ENCODE results near the gene USP6. TPM values are rescaled to one million over a fixed set of nuclear protein-coding genes. Genes with fewer than 3 reads are reported as not detected.
"Not testable (repeated sequence)": the region's sequence is repeated elsewhere in the genome, so short reads cannot be mapped to it uniquely, and the experiment has no call there.

The USP6 gene
- total RNA-seq, 1 experiment from 2014 or later: 0.20 TPM

- ATAC-seq; H3K4me1 Mint-ChIP-seq; H3K27me3 Mint-ChIP-seq (ENCODE audit: low read depth); CTCF ChIA-PET; H3K27ac Mint-ChIP-seq; H3K9me3 Mint-ChIP-seq; H3K36me3 Mint-ChIP-seq; H3K4me3 Mint-ChIP-seq; DNase-seq (ENCODE audit: low spot score): not testable (repeated sequence)
- POLR2A ChIA-PET: interaction anchor here (0.6 kb wide), 1 partner anchor 263 kb away, joined by 4 read pairs; no protein-coding TSS in a partner anchor
These were observed 14.9 kb downstream of the USP6 start for GRCh38 chr17:5130687-5131086.

- TF ChIP-seq CBFB (CRISPR knock-in tag; IDR thresholded peaks at IDR 0.05; ENCODE audit: low read depth) (no peak), ELF4 (CRISPR knock-in tag; IDR thresholded peaks at IDR 0.05; ENCODE audit: low read depth) (no peak), NFYB (CRISPR knock-in tag; conservative IDR thresholded peaks at IDR 0.05; ENCODE audit: low read depth) (no peak), KAT7 (CRISPR knock-in tag; IDR thresholded peaks at IDR 0.05; ENCODE audit: borderline replicate concordance) (no peak), TCF7 (CRISPR knock-in tag; IDR thresholded peaks at IDR 0.05; ENCODE audit: low read depth) (no peak), PRRX2 (CRISPR knock-in tag; IDR thresholded peaks at IDR 0.05) (no peak), SP1 (CRISPR knock-in tag; conservative IDR thresholded peaks at IDR 0.05) (no peak), FOXP1 (CRISPR knock-in tag; IDR thresholded peaks at IDR 0.05; ENCODE audit: borderline replicate concordance) (no peak), NR1H2 (CRISPR knock-in tag; IDR thresholded peaks at IDR 0.05) (no peak), ZNF423 (CRISPR knock-in tag; IDR thresholded peaks at IDR 0.05) (no peak), JUN (CRISPR knock-in tag; IDR thresholded peaks at IDR 0.05) (no peak), ETV6 (CRISPR knock-in tag; IDR thresholded peaks at IDR 0.05) (no peak), ATF3 (CRISPR knock-in tag; conservative IDR thresholded peaks at IDR 0.05) (no peak), ZNF532 (CRISPR knock-in tag; IDR thresholded peaks at IDR 0.05; ENCODE audit: borderline replicate concordance) (no peak), ZNF396 (CRISPR knock-in tag; IDR thresholded peaks at IDR 0.05; ENCODE audit: borderline replicate concordance) (no peak), TP53 (CRISPR knock-in tag; IDR thresholded peaks at IDR 0.05) (no peak), ZNF671 (CRISPR knock-in tag; IDR thresholded peaks at IDR 0.05) (no peak), HMGXB4 (CRISPR knock-in tag; IDR thresholded peaks at IDR 0.05) (no peak)
- TF ChIP-seq, protein P1, sequence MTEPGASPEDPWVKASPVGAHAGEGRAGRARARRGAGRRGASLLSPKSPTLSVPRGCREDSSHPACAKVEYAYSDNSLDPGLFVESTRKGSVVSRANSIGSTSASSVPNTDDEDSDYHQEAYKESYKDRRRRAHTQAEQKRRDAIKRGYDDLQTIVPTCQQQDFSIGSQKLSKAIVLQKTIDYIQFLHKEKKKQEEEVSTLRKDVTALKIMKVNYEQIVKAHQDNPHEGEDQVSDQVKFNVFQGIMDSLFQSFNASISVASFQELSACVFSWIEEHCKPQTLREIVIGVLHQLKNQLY (CRISPR knock-in tag; IDR thresholded peaks at IDR 0.05): no peak
- TF ChIP-seq, protein P2, sequence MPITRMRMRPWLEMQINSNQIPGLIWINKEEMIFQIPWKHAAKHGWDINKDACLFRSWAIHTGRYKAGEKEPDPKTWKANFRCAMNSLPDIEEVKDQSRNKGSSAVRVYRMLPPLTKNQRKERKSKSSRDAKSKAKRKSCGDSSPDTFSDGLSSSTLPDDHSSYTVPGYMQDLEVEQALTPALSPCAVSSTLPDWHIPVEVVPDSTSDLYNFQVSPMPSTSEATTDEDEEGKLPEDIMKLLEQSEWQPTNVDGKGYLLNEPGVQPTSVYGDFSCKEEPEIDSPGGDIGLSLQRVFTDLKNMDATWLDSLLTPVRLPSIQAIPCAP (CRISPR knock-in tag; IDR thresholded peaks at IDR 0.05): no peak
- ChIA-PET CTCF (interaction anchor here (1.1 kb wide), 1 partner anchor 107 kb away, joined by 3 read pairs; no protein-coding TSS in a partner anchor), POLR2A (interaction anchor here (0.6 kb wide), 1 partner anchor 262 kb away, joined by 4 read pairs; no protein-coding TSS in a partner anchor)
- ATAC-seq: no peak
- no peaks in the 10 kb centered on the region for H3K9me3 Mint-ChIP-seq
- no peaks in the 10 kb centered on the region for H3K4me1 Mint-ChIP-seq
- no peak for DNase-seq (ENCODE audit: low spot score)
- H3K36me3 Mint-ChIP-seq: no peaks in the 10 kb centered on the region
- H3K4me3 Mint-ChIP-seq: no peak overlapping the region
- H3K27me3 Mint-ChIP-seq (ENCODE audit: low read depth): no peaks in the 10 kb centered on the region; the same call in 1 of the 2 replicates
- no peak overlapping the region for H3K27ac Mint-ChIP-seq
These were observed 15.4 kb downstream of the USP6 start for GRCh38 chr17:5131146-5131715.

GRCh38 chr17:5131799-5132502 lies 16.1 kb downstream of the USP6 start:
- H3K9me3 Mint-ChIP-seq; H3K36me3 Mint-ChIP-seq; ATAC-seq; DNase-seq (ENCODE audit: low spot score); H3K27ac Mint-ChIP-seq; H3K27me3 Mint-ChIP-seq (ENCODE audit: low read depth); H3K4me3 Mint-ChIP-seq; H3K4me1 Mint-ChIP-seq; POLR2A ChIA-PET: not testable (repeated sequence)
- CTCF ChIA-PET: interaction anchor here (1.1 kb wide), 1 partner anchor 106 kb away, joined by 3 read pairs; no protein-coding TSS in a partner anchor

- CTCF ChIA-PET; H3K9me3 Mint-ChIP-seq; H3K27me3 Mint-ChIP-seq (ENCODE audit: low read depth); DNase-seq (ENCODE audit: low spot score); H3K27ac Mint-ChIP-seq; H3K36me3 Mint-ChIP-seq; H3K4me3 Mint-ChIP-seq; POLR2A ChIA-PET; H3K4me1 Mint-ChIP-seq; ATAC-seq: not testable (repeated sequence)
These were observed 16.8 kb downstream of the USP6 start for GRCh38 chr17:5132503-5133225.

Data from WTC11 (cell line).